K562 (cell line): ENCODE results near the gene RBPJ. TPM values are rescaled to one million over a fixed set of nuclear protein-coding genes. Genes with fewer than 3 reads are reported as not detected.

ENCODE experiments used
- POLR2B ChIP-seq: fragments of 450-650 bp; IDR thresholded peaks from 2 replicates; pipeline ENCODE4 v1.6.1; 2018; ENCODE audit warnings: low read depth; ENCODE audit not compliant: partially characterized antibody
- polyA plus RNA-seq, 8 experiments: library from polyadenylated mRNA; depleted of rRNA in 4 of 8; stranded (reverse) in 5 of 8; unstranded in 3 of 8; fragments of >200 nt; fragmentation: Nextera tagmentation in 2 of 8; fragmentation: Illumina TruSeq in 1 of 8; extraction: Ambion mirVana in 2 of 8; extraction: Trizol in 1 of 8; gene quantifications; 2 replicates each; pipeline versions ENCODE4 v1.2.1 to v1.2.3, GENCODE V29; 2011 to 2014; ENCODE audit warnings: inconsistent platforms in 1 of 8, missing spikeins in 1 of 8
- total RNA-seq, 7 experiments: library from RNA; depleted of rRNA in 6 of 7; stranded (reverse); fragments of >200 nt in 6 of 7; fragmentation: Illumina TruSeq in 2 of 7; extraction: Trizol in 2 of 7; gene quantifications; 2 replicates each; pipeline versions ENCODE4 v1.2.1 to v1.2.3, GENCODE V29; 2011 to 2021; ENCODE audit warnings: low replicate concordance in 1 of 7
- TF ChIP-seq, protein P1 (sequence below), 2 experiments: fragments of 450-650 bp; IDR thresholded peaks; 2 replicates each; pipeline ENCODE4 v1.6.1; 2016; ENCODE audit warnings: mild to moderate bottlenecking in 2 of 2, borderline replicate concordance in 1 of 2, low read depth in 1 of 2, moderate library complexity in 1 of 2

Gene RBPJ
- total and polyA plus RNA-seq, 9 of the 15 experiments (the other 6 are each of a cell fraction or from before 2014, with no cell fraction given): 17.2 to 49.4 (median 33.8) TPM

GRCh38 chr4:26345565-26345938, 24.7 kb downstream of the RBPJ start (continued):
- no peak for TF ChIP-seq POLR2B
- TF ChIP-seq, protein P1, sequence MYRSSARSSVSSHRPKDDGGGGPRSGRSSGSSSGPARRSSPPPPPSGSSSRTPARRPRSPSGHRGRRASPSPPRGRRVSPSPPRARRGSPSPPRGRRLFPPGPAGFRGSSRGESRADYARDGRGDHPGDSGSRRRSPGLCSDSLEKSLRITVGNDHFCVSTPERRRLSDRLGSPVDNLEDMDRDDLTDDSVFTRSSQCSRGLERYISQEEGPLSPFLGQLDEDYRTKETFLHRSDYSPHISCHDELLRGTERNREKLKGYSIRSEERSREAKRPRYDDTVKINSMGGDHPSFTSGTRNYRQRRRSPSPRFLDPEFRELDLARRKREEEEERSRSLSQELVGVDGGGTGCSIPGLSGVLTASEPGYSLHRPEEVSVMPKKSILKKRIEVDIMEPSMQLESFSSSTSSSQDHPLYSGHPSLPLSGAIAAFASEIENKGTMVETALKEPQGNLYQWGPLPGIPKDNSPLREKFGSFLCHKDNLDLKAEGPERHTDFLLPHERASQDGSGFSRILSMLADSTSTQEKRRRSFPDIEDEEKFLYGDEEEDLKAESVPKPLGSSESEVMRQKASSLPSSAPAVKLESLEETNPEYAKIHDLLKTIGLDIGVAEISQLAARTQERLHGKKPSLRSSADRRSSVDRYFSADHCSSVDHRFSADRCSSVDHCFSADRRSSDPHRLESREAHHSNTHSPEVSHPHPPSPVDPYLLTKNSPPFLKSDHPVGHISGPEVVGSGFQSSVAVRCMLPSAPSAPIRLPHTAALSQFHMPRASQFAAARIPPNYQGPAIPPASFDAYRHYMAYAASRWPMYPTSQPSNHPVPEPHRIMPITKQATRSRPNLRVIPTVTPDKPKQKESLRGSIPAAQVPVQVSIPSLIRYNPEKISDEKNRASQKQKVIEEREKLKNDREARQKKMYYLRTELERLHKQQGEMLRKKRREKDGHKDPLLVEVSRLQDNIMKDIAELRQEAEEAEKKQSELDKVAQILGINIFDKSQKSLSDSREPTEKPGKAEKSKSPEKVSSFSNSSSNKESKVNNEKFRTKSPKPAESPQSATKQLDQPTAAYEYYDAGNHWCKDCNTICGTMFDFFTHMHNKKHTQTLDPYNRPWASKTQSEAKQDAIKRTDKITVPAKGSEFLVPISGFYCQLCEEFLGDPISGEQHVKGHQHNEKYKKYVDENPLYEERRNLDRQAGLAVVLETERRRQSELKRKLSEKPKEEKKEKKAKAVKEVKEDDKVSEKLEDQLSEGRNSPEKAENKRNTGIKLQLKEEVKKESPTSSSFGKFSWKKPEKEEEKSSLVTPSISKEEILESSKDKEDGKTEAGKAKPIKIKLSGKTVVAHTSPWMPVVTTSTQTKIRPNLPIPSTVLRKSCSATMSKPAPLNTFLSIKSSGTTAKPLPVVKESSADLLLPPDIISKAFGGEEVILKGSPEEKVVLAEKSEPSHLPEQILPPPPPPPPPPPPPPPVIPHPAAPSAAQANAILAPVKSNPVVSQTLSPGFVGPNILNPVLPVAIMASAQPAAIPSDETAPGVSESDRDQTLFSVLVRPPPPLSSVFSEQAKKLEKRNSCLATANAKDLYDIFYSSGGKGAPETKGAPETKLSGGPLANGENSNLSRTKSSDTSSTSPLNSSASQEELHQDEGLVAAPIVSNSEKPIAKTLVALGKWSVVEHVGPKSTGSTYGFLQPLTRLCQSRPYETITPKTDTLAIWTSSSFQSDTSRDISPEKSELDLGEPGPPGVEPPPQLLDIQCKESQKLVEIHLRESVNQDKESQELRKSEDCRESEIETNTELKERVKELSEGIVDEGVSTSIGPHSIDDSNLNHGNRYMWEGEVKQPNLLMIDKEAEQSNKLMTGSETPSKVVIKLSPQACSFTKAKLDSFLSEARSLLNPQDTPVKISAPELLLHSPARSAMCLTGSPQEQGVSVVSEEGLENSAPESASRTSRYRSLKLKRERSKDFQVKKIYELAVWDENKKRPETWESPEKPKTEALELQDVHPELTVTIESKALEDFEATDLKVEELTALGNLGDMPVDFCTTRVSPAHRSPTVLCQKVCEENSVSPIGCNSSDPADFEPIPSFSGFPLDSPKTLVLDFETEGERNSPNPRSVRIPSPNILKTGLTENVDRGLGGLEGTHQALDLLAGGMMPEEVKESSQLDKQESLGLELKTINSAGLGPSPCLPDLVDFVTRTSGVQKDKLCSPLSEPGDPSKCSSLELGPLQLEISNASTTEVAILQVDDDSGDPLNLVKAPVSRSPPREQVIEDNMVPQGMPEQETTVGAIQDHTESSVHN (IDR thresholded peaks at IDR 0.05; ENCODE audit: borderline replicate concordance in 1 of 2, low read depth in 1 of 2): no peak
